IPS DF 4.7 (cell line): ENCODE measurements around the gene DCTN1.
"Not testable (repeated sequence)": the region's sequence is repeated elsewhere in the genome, so short reads cannot be mapped to it uniquely, and the experiment has no call there.

Experiments
- DNase-seq: peaks from one replicate; pipeline ENCODE4 v3.0.0-alpha.2; 2013; ENCODE audit warnings: low spot score; ENCODE audit errors: extremely low read depth

Gene DCTN1

GRCh38 chr2:74371421-74371820 lies 8.7 kb downstream of the DCTN1 start:
- no peak for DNase-seq

- DNase-seq, result no peak
These were observed 10.1 kb downstream of the DCTN1 start for GRCh38 chr2:74369976-74370375.

GRCh38 chr2:74368499-74368898 lies 11.6 kb downstream of the DCTN1 start:
- no peak for DNase-seq

GRCh38 chr2:74367789-74368188 lies 12.3 kb downstream of the DCTN1 start:
- no peak for DNase-seq

- no peak for DNase-seq
These were observed 14.1 kb downstream of the DCTN1 start for GRCh38 chr2:74366036-74366435.

GRCh38 chr2:74364533-74365505 lies 15.3 kb downstream of the DCTN1 start:
- DNase-seq, result no peak

- DNase-seq, result no peak
These were observed 18.8 kb downstream of the DCTN1 start for GRCh38 chr2:74361327-74361726.

GRCh38 chr2:74357627-74358026 lies 22.5 kb downstream of the DCTN1 start:
- no peak for DNase-seq

- no peak for DNase-seq
These were observed 30.2 kb downstream of the DCTN1 start for GRCh38 chr2:74349889-74350288.

- no peak for DNase-seq
These were observed 32.4 kb downstream of the DCTN1 start for GRCh38 chr2:74347742-74348141.

- no peak for DNase-seq
These were observed 32.8 kb downstream of the DCTN1 start for GRCh38 chr2:74347303-74347702.

GRCh38 chr2:74345272-74345943 lies 34.7 kb downstream of the DCTN1 start:
- DNase-seq, result no peak

GRCh38 chr2:74343316-74343715 lies 36.8 kb downstream of the DCTN1 start, which contains the start of gene SLC4A5:
Gene SLC4A5, minus strand, starts transcription at chr2:74343416. Its CDS starts 28,393 bp downstream, at chr2:74315023.
- DNase-seq, result no peak

GRCh38 chr2:74336227-74336626 lies 43.9 kb downstream of the DCTN1 start:
- DNase-seq, result not testable (repeated sequence)

GRCh38 chr2:74334931-74335333 lies 45.2 kb downstream of the DCTN1 start:
- no peak for DNase-seq

- no peak for DNase-seq
These were observed 46.1 kb downstream of the DCTN1 start for GRCh38 chr2:74333896-74334586.

GRCh38 chr2:74333175-74333574 lies 46.9 kb downstream of the DCTN1 start:
- no peak for DNase-seq

- no peak for DNase-seq
These were observed 47.4 kb downstream of the DCTN1 start for GRCh38 chr2:74332550-74333174.

GRCh38 chr2:74328573-74328972 lies 51.5 kb downstream of the DCTN1 start:
- DNase-seq, result no peak

- DNase-seq, result no peak
These were observed 52.0 kb downstream of the DCTN1 start for GRCh38 chr2:74328074-74328473.

GRCh38 chr2:74327627-74328026 lies 52.5 kb downstream of the DCTN1 start:
- no peak for DNase-seq
